Activated T-cell treated with anti-CD3 and anti-CD28 coated beads, Interleukin-2, amount 50 U/mL, for 24 hours (primary cell): ENCODE results near the gene EYS.

ENCODE experiments used
- DNase-seq: peaks from one replicate; pipeline ENCODE4 v3.0.0-alpha.2; 2020
- H3K27ac Mint-ChIP-seq: 2 replicates; pipeline ENCODE4 v1.8.0; 2020; ENCODE audit warnings: mild to moderate bottlenecking, mixed read lengths
- H3K27me3 Mint-ChIP-seq: 2 replicates; pipeline ENCODE4 v1.8.0; 2020; ENCODE audit warnings: mixed read lengths
- H3K36me3 Mint-ChIP-seq: 2 replicates; pipeline ENCODE4 v1.8.0; 2020; ENCODE audit warnings: low read depth, mixed read lengths
- H3K4me1 Mint-ChIP-seq: 2 replicates; pipeline ENCODE4 v1.8.0; 2020; ENCODE audit warnings: low read depth, mixed read lengths
- H3K4me3 Mint-ChIP-seq: 2 replicates; pipeline ENCODE4 v1.8.0; 2020; ENCODE audit warnings: mild to moderate bottlenecking, moderate library complexity, mixed read lengths
- H3K9me3 Mint-ChIP-seq: 2 replicates; pipeline ENCODE4 v1.8.0; 2020; ENCODE audit warnings: mixed read lengths

Gene EYS

DNA sequence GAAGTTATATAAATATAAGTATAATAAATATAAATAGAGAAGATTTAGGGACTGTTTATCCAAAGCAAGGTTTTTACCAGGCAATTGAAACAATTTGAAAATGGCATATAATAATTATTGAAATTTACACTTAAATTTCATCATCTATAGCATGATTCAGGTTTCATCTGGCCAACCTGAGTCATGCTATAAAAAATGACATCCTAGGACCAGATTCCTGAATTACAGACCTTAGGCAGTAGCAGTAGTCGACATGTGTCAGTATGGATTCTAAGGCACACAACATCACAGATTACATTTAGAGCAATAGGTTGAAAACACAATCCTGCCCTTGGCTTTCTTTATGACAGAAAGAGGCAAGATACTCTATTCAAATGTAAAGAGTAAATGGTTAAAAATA, 1479.2 kb downstream of the EYS start:
- Mint-ChIP-seq H3K4me3 (no peak overlapping the region), H3K36me3 (no peaks in the 10 kb centered on the region), H3K27me3 (no peaks in the 10 kb centered on the region), H3K27ac (no peak overlapping the region), H3K4me1 (no peaks in the 10 kb centered on the region), H3K9me3 (peaks cover 3% of the 10 kb centered on the region)
- no peak for DNase-seq

DNA sequence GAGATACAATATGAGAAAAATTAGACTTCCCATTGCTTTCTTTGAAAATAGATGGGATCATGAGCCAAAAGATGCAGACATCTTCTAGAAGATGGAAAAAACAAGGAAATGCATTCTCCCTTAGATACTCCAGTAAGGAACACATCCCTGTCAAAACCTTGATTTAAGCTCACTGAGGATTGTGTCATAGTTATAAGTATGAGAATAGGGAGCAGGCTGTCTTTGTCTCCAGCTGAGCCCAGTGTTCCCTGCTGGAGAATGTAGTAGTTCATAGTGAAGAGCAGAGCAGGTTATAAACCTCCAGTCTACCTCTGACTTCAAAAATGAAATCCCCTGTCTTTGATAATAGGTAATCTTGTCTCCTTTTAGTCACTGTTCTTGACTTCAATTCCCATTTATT, 1481.5 kb downstream of the EYS start:
- Mint-ChIP-seq H3K4me1 (no peaks in the 10 kb centered on the region), H3K4me3 (no peak overlapping the region), H3K36me3 (no peaks in the 10 kb centered on the region), H3K27me3 (no peaks in the 10 kb centered on the region), H3K27ac (no peak overlapping the region), H3K9me3 (peaks cover 3% of the 10 kb centered on the region)
- no peak for DNase-seq

DNA sequence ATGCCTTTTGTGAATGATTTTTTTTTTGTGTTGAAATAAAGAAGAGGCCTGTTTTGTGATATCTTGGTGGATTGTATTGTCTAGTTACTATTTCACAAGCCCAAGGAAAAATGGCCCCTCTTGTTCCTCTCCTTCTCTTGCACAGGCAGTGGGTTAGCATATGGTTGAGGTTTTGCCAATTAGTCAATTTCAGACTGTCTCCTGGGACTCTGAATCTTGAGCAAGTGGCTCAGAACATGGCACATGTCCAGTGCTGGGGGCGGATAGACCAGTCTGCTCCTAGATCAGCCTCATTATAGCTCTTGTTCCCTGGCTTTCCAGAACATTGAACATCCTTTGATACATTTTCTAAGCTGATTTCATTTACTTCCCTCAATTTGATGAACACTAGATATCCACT, 1482.2 kb downstream of the EYS start:
- H3K4me3 Mint-ChIP-seq = no peak overlapping the region
- no peaks in the 10 kb centered on the region for H3K36me3 Mint-ChIP-seq
- DNase-seq = no peak
- H3K9me3 Mint-ChIP-seq = peaks cover 3% of the 10 kb centered on the region
- no peak overlapping the region for H3K27ac Mint-ChIP-seq
- no peaks in the 10 kb centered on the region for H3K4me1 Mint-ChIP-seq
- H3K27me3 Mint-ChIP-seq = no peaks in the 10 kb centered on the region

DNA sequence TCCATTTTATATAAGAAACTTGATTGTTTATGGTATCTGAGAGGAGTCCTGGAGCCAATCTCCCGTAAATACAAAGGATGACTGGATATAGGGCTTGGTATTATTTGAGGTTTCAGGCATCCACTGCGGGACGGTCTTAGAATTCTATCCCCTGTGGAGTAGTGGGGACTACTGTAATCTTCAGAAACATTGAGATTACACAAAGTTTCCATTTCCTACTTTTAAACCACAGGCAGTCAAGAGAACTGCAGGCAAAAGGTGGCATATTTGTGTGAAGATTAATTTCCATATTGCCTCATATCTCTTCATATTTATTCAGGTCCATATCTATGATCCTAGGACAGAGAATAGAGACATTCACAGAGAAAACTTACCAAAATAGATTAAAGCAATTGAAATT, 1485.2 kb downstream of the EYS start:
- H3K36me3 Mint-ChIP-seq = no peaks in the 10 kb centered on the region
- no peak for DNase-seq
- no peaks in the 10 kb centered on the region for H3K27me3 Mint-ChIP-seq
- H3K4me3 Mint-ChIP-seq = no peak overlapping the region
- H3K27ac Mint-ChIP-seq = no peak overlapping the region
- no peaks in the 10 kb centered on the region for H3K4me1 Mint-ChIP-seq
- H3K9me3 Mint-ChIP-seq = peaks cover 3% of the 10 kb centered on the region

DNA sequence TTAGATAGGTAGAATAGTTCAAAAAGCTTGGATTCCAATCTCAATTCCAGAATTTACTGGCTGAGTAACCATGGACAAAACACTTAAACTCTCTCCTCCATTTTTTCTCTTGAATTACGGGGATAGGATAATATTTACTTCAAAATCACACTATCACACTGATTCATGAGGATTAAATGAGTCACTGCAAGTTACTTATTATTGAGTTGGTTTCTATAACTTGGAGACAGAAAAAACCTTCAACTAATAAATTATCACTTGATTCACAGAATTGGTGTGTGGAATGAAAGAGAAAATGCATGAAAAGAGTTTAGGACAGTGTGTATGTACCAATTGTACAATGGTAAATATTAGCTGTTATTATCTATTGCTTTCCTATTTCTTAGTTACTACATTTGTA, 1486.2 kb downstream of the EYS start:
- Mint-ChIP-seq H3K27me3 (no peaks in the 10 kb centered on the region), H3K27ac (no peak overlapping the region), H3K4me1 (no peaks in the 10 kb centered on the region), H3K4me3 (no peak overlapping the region), H3K36me3 (no peaks in the 10 kb centered on the region), H3K9me3 (peaks cover 3% of the 10 kb centered on the region)
- no peak for DNase-seq

DNA sequence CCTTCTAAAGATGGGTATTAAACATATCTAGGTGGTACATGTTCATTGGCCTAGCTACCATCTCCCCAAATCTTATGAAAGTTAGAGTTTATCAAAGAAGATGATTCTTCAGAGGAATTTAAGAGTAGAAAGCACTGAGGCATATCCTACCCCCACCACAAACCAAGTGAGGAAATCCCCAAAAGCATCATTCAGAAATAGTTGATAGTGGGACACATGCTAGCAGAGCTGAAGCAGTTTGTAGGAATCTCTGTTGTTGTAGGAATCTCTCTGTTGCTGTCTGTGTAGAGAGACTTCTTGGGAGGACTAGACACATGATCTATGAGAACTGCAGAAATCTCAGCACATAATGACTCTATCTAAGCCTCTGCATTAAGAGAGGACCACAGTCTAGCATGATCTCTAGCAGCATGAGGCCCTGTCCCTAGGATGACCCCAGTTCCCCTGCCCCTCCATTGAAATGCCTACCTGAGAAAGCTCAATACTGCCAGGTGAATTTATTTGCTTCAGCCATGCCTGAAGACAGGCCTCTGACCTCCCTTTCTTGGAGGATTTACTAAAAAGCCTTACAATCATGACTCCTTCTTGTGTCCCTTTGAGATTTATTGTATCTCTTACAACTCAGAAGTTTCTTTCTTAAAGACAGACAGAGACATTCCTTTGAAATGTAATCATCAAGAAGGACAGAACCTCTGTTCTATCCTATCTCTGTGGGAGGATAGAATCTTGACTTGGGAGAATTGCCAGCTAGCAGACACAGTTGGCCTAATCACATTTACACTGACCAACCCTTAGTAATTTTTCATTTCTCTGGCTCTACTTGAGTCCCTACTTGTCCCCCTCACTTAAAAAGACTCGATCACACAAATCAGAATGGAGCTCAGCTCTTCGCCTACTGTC, 1489.1 kb downstream of the EYS start:
- no peak overlapping the region for H3K27ac Mint-ChIP-seq
- no peaks in the 10 kb centered on the region for H3K36me3 Mint-ChIP-seq
- H3K4me3 Mint-ChIP-seq = no peak overlapping the region
- no peaks in the 10 kb centered on the region for H3K9me3 Mint-ChIP-seq
- no peak for DNase-seq
- H3K27me3 Mint-ChIP-seq = no peaks in the 10 kb centered on the region
- H3K4me1 Mint-ChIP-seq = no peaks in the 10 kb centered on the region

DNA sequence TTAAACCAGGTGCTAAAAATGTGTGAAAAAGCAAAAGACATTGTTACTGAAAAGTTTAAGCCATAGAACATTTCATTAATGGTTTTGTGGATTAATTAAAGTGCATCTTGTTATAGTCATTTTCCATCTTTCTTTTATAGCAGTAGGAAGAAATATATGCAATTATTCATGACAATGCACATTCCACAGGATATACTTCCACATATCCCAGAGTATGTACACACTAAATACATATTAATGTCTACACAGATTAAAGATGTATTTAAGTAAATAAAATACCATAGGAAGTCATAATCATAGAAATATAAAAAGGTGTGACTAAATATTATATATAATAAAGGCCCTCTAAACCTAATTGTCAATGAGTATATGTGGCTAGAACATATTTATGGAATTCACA, 1492.7 kb downstream of the EYS start:
- Mint-ChIP-seq H3K27me3 (no peaks in the 10 kb centered on the region), H3K9me3 (no peaks in the 10 kb centered on the region), H3K4me1 (no peaks in the 10 kb centered on the region), H3K36me3 (no peaks in the 10 kb centered on the region), H3K4me3 (no peak overlapping the region), H3K27ac (no peak overlapping the region)
- DNase-seq = no peak

DNA sequence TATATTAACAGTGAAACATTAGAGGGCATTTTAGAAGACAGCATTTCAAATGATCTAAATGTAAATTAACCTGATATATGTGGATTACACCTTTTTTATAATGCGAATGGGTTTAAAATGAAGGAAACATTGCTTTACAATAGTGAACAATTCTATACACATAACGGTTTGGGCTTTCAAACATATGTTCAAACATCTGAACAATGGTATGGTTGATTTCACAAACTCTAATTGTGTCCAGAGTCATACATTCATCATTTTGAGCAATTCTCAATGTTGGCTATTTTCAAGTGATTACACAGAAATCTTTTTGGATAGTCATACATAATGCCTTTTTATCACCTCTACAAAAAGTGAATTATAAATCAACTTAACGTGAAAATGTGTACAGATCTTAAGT, 1493.3 kb downstream of the EYS start:
- Mint-ChIP-seq H3K4me1 (no peaks in the 10 kb centered on the region), H3K27me3 (no peaks in the 10 kb centered on the region), H3K4me3 (no peak overlapping the region), H3K27ac (no peak overlapping the region), H3K9me3 (no peaks in the 10 kb centered on the region), H3K36me3 (no peaks in the 10 kb centered on the region)
- no peak for DNase-seq

DNA sequence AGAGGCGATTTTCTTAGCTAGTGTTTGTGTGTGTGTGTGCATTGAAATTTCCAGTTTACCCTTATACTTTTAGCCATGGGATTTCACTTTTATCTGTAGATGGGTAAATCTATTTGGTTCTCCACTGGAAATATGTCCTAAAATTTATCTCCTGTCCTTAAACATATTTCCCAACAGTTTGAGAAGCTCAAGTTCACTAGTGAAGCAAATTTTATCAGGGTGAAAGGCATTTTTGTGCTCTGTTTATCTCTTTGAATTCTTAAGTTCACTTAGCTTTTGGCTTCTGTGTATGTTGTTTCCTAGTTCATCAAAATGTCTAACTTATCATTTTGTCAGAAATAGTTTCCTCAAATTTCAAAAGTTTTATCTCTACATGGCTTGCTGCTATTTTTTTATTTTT, 1509.8 kb downstream of the EYS start:
- H3K27me3 Mint-ChIP-seq = no peaks in the 10 kb centered on the region
- no peaks in the 10 kb centered on the region for H3K36me3 Mint-ChIP-seq
- peaks cover 3% of the 10 kb centered on the region for H3K9me3 Mint-ChIP-seq
- no peaks in the 10 kb centered on the region for H3K4me1 Mint-ChIP-seq
- no peak for DNase-seq
- H3K27ac Mint-ChIP-seq = no peak overlapping the region
- H3K4me3 Mint-ChIP-seq = no peak overlapping the region

DNA sequence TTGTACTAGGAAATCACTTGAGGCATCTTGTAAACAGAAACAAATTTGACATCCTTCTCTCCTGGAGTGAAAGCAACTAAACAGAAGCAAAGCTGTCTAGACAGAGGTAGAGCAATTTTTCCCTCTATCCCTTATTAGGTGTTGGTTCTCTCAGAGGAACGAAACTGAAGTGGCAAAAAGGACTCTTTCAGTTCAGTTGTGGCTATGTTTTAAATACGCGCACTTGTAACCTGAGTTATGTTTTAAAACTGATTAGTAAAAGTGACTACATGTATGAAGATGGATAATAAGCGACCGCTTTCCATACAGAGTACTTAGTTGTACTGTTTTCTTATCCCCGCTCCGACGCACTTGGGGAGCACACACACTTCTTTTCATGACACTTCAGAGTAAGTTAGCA, 1520.4 kb downstream of the EYS start:
- Mint-ChIP-seq H3K4me3 (no peak overlapping the region), H3K36me3 (no peaks in the 10 kb centered on the region), H3K9me3 (peaks cover 17% of the 10 kb centered on the region), H3K27me3 (no peaks in the 10 kb centered on the region), H3K4me1 (no peaks in the 10 kb centered on the region), H3K27ac (no peak overlapping the region)
- no peak for DNase-seq

DNA sequence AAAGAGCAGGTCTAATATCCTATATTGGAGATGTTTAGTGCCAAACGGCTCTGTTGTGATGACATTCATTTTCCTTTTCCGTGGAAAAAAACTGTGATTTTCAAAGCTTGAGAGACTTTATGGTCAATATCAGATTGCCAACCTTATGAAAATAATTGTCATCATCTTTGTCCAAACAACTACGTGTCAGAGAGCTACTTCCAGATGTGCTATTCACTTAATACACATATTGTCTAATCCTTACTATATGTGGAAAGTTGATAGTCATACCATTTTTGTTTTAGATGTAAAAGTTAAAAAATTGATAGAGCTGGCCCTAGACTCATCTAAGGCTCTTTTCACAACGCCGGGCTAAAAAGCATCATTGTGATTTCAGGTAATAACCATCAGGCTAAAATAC, 1521.4 kb downstream of the EYS start:
- H3K27me3 Mint-ChIP-seq = no peaks in the 10 kb centered on the region
- no peak overlapping the region for H3K27ac Mint-ChIP-seq
- DNase-seq = no peak
- no peaks in the 10 kb centered on the region for H3K4me1 Mint-ChIP-seq
- H3K36me3 Mint-ChIP-seq = no peaks in the 10 kb centered on the region
- H3K9me3 Mint-ChIP-seq = peaks cover 16% of the 10 kb centered on the region
- no peak overlapping the region for H3K4me3 Mint-ChIP-seq

DNA sequence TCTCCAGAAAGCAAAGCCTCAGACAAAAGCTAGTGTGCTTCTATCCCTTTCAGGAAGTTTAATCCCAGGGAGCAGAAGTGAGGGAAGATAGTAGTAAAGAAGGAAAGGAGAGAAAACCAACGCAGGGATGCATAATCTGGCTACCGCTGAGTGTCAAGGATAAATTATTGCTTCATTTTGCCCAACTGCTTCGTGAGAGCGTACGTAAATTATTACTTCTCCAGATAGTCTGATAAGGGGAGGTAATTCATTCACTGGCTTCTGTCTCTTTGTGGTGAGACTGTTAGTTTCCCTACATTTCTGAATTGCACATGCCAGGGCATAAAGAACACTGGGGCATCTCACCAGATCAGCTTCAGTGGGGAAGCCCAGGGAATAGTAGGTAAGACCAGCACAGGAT, 1531.7 kb downstream of the EYS start:
- no peak overlapping the region for H3K27ac Mint-ChIP-seq
- no peak overlapping the region for H3K4me3 Mint-ChIP-seq
- H3K27me3 Mint-ChIP-seq = no peaks in the 10 kb centered on the region
- peaks cover 2% of the 10 kb centered on the region for H3K9me3 Mint-ChIP-seq
- DNase-seq = no peak
- no peaks in the 10 kb centered on the region for H3K36me3 Mint-ChIP-seq
- no peaks in the 10 kb centered on the region for H3K4me1 Mint-ChIP-seq

DNA sequence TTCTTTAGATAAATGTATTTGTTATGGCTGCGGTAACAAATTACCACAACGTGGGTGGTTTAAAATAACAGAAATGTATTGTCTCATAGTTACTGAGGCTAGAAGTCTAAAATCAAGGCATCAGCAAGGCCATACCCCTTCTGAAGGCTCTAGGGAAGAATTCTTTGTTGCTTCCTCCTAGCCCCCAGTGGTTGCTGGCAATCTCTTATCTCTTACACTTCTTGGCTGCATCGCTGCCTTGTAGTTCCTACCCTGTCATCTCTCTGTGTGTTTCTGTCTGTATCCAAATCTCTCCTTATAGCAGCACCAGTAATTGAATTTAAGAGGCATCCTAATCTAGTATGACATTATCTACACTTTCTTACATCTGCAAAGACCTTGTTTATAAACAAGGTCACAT, 1536.7 kb downstream of the EYS start:
- no peak overlapping the region for H3K27ac Mint-ChIP-seq
- no peak overlapping the region for H3K4me3 Mint-ChIP-seq
- H3K36me3 Mint-ChIP-seq = no peaks in the 10 kb centered on the region
- no peaks in the 10 kb centered on the region for H3K27me3 Mint-ChIP-seq
- H3K9me3 Mint-ChIP-seq = peaks cover 7% of the 10 kb centered on the region
- DNase-seq = no peak
- H3K4me1 Mint-ChIP-seq = no peaks in the 10 kb centered on the region

DNA sequence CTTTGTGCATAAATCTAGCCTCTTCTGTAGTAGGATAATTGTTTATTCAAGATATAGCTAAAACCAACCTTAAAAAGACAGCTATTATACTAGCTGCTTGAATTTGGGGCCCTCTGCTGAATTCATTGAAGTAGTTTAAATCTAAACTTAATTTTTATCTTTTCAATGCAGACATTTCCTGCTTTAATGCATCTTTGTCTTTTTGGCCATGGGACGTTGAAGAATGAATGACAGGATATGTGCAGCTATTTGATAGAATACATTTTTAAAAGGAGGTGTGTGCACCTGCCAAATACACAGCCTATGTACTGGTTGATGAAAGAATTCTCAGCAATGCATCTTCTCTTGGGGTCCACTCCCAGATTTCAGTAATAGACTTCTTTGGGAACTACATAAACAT, 1546.5 kb downstream of the EYS start:
- no peak overlapping the region for H3K4me3 Mint-ChIP-seq
- H3K27me3 Mint-ChIP-seq = no peaks in the 10 kb centered on the region
- no peak overlapping the region for H3K27ac Mint-ChIP-seq
- no peak for DNase-seq
- H3K4me1 Mint-ChIP-seq = no peaks in the 10 kb centered on the region
- no peaks in the 10 kb centered on the region for H3K36me3 Mint-ChIP-seq
- peaks cover 6% of the 10 kb centered on the region for H3K9me3 Mint-ChIP-seq

DNA sequence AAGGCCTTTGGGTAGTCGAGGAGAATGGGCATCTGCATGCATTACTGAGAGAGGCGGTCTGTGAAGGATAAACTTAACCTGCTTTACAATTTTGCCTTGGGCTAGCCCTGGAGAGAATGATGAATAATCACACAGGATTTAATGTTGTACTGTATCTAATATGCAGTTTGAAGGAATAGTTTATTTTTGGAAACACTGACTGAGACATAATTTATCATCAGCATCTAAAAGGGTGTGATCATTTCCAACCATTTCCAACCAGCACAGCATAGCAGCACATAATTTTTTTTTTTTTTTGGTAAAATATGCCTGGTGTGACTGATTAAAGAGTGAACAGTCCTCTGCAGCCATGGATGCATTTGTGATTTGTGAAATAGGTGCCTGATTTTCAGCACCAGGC, 1552.0 kb downstream of the EYS start:
- H3K4me3 Mint-ChIP-seq = no peak overlapping the region
- H3K27me3 Mint-ChIP-seq = no peaks in the 10 kb centered on the region
- DNase-seq = no peak
- H3K27ac Mint-ChIP-seq = no peak overlapping the region
- H3K36me3 Mint-ChIP-seq = no peaks in the 10 kb centered on the region
- peaks cover 6% of the 10 kb centered on the region for H3K9me3 Mint-ChIP-seq
- no peaks in the 10 kb centered on the region for H3K4me1 Mint-ChIP-seq

DNA sequence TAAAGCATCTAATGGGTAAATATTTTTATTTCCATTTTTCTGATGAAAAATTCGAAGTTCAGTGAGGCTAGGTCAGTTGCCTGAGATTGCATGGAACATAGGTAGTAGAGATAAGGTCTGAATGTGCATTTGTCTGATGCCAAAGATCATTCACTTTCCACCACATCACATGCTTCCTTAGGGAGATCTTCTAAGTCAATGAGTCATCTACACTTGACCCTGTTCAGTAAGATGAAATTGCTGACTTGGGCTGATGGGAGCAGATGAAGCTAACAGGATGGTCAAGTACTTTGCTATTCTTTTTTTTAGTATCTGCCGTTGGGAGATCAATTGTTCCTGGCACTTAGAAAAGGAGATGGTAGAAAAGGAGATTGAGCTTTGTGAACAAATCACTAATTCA, 1560.2 kb downstream of the EYS start:
- DNase-seq = no peak
- Mint-ChIP-seq H3K27me3 (no peaks in the 10 kb centered on the region), H3K27ac (no peak overlapping the region), H3K36me3 (no peaks in the 10 kb centered on the region), H3K4me1 (no peaks in the 10 kb centered on the region), H3K4me3 (no peak overlapping the region), H3K9me3 (peaks cover 7% of the 10 kb centered on the region)
